Epithelial cell of esophagus (primary cell): ENCODE data around the gene ULBP2.
A peak's percentile ranks its signal among the peaks of the same experiment; 100 is the strongest.

Experiments
- DNase-seq: peaks from one replicate; pipeline ENCODE4 v3.0.0; 2010; ENCODE audit warnings: low read depth
- H3K4me3 ChIP-seq: 2 replicates; pipeline ENCODE4 v1.5.1; 2011; ENCODE audit warnings: mild to moderate bottlenecking, low read length, control low read depth
- TF ChIP-seq, protein P1 (sequence below): IDR thresholded peaks from 2 replicates; pipeline ENCODE4 v1.5.1; 2011; ENCODE audit warnings: low read depth, mild to moderate bottlenecking, low read length, control low read depth, inconsistent platforms; ENCODE audit not compliant: insufficient read depth; ENCODE audit errors: missing control alignments

ULBP2 gene

DNA sequence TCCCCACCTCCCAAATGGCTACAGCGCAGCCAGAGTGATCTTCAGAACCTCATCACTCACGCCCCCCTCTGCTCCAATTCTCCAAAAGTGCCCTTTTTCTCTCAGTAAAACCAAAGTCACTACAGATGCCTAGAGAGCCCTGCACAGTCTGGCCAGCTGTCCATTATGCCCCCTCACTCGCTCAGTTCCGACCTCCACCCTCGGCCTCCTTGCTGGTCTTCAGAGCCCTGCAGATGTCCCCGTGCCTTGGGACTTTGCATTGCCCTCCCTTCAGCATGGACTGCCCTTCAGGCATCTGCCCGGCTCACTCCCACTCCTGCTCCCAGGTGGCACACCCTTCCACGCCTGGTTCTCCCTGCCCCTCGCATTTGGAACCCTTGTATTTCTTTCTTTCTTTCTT is 42.8 kb upstream of the ULBP2 start:
- H3K4me3 ChIP-seq: no peak overlapping the region
- no peak for DNase-seq
- TF ChIP-seq, protein P1, sequence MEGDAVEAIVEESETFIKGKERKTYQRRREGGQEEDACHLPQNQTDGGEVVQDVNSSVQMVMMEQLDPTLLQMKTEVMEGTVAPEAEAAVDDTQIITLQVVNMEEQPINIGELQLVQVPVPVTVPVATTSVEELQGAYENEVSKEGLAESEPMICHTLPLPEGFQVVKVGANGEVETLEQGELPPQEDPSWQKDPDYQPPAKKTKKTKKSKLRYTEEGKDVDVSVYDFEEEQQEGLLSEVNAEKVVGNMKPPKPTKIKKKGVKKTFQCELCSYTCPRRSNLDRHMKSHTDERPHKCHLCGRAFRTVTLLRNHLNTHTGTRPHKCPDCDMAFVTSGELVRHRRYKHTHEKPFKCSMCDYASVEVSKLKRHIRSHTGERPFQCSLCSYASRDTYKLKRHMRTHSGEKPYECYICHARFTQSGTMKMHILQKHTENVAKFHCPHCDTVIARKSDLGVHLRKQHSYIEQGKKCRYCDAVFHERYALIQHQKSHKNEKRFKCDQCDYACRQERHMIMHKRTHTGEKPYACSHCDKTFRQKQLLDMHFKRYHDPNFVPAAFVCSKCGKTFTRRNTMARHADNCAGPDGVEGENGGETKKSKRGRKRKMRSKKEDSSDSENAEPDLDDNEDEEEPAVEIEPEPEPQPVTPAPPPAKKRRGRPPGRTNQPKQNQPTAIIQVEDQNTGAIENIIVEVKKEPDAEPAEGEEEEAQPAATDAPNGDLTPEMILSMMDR: no peak

DNA sequence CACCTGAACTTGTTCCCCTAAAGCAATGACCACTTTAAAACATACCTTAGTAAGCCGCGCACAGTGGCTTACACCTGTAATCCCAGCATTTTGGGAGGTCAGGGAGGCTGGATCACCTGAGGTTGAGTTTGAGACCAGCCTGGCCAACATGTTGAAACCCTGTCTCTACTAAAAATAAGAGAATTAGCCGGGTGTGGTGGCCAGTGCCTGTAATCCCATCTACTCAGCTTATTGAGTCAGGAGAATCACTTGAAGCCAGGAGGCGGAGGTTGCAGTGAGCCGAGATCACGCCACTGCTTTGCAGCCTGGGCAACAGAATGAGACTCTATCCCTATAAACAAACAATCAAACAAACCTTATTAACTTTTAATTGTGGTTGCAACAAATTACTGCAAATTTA is 42.3 kb upstream of the ULBP2 start:
- peak; percentile 17 for DNase-seq
- TF ChIP-seq, protein P1: no peak
- H3K4me3 ChIP-seq: no peak overlapping the region

DNA sequence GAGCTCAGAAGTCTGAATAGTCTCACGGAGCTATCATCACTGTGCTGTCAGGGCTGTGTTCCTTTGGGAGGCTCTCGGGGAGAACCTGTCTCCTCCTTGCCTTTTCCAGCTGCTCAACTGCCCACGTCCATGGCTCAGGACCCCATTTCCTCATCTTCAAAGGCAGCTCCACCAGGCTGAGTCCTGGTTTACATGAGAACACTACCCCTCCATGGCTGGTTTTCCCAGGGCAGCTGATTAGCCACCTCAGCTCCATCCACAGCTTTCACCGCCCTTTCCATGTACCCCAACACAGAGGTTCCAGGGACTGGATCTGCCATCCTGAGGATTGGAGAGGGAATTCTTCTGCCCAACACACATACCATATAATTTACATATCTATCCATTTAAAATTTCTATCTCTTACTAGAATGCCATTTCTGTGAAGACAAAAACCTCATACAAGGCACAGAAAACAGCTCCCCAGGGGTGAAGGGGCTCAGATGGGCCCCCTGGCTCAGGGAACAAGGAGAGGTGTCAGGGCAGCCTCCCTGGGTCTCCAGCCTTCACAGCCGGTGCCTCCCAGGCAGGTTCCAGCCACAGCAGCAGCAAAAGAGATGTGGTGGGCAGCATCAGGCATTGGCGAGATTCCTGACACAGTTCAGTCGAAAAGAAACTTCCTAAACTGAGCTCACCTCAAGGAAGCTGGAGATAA is 41.7 kb upstream of the ULBP2 start:
- H3K4me3 ChIP-seq: no peak overlapping the region
- DNase-seq: no peak
- TF ChIP-seq, protein P1: no peak

DNA sequence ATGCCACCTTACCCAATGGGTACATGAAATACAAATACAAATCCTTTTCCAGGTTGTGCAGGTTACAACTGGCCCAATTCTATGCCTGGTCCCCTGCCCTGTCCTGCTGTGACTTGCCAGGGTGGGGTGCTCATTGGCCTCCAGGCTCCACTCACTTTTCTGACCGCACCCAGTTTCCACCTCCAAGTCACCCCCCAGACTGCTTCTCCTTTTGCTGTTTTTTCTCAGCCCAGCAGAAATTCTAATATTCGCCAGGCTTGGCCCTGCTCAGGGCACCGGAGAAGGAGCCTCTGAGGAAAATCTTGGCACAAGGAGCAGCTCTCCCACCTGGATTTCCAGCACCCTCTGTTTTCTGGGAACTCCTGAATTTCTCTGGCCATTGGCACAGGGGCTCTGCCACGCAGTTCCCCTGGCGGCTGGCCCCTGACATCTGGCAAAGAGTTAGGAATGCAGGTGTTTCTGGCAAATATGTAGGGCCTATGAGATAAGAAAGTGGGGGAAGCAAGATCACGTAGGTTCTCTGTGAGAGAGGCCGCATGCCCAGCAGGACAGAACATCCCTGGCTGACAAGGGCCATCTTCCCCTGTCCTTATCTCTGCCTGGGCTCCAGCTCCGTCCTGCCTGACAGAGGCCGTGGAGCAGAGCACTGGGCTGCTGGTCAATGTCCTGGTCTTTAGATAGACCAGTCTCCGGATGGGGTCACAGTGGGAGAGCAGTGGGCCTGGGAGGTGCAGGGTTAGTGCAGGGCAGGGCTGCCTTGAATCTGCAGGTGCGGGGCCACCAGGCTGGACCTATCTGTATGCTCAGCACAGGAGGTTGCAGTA is 41.0 kb upstream of the ULBP2 start:
- TF ChIP-seq, protein P1: no peak
- DNase-seq: peak; percentile 96
- H3K4me3 ChIP-seq: no peak overlapping the region

DNA sequence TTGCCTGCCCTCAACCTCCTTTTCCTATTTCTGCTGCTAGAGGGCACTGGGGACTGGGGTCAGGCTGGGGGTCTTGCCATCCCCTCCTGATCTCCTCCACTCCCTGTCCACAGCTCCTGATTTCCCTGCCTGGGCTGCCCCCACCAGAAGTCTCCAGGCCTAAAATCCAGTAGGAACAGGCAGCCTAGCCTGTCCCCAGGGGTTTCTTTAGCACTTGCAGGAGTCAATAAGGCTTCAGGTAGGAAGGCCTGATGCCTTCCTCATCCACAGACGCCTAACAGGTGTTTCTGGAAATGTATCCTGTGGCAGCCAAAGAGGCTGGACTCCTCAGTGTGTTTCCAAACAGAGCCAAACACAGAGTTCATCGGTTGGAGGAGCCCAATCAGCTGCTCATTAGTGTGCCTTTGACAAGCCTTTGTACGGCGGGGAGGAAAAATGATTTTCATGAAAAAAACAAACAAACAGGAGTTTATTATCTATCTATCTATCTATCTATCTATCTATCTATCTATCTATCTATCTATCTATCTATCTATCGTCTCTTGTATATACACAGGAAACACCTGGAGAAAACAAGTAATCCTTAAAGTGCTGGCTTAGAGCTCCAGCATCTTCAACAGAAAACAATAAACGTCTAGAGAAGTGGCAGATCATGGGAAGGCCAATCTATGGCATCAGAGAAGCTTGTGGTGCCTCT is 40.2 kb upstream of the ULBP2 start:
- TF ChIP-seq, protein P1: no peak
- no peak for DNase-seq
- no peak overlapping the region for H3K4me3 ChIP-seq

DNA sequence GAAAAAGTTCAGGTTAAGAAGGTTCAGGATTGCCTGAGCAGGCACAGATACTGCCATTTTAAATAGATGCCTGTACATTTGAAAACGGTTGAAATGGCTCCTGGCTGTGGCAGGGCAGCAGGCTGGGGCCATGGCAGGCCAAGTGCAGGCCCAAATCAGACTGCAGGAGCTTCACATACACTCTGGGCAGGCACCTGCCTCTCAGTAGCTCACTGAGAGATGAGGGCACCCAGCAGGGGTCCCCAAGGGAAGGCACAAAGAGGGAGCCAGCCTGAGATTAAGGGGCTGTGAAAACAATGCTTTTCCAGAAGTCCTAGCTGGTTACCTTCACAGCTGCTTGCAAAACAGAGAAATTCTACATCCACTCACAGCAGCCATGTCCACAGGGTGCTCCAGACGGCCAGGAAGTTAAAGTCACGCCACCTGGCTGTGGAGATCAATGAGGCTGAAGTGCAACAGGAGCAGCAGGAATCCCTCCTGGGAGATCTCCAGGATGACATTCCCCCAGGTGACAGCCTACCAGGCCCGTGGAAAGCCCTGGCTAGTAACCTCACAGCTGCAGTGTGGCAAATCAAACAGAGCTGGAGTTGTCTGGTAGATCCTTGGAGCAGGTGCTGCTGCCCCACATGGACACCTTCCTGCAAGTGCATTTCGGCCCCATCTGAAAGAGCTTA is 37.7 kb upstream of the ULBP2 start:
- DNase-seq: no peak
- no peak overlapping the region for H3K4me3 ChIP-seq
- TF ChIP-seq, protein P1: no peak
